K562 (cell line): ENCODE data around the gene C12orf60. TPM values are rescaled to one million over a fixed set of nuclear protein-coding genes. Genes with fewer than 3 reads are reported as not detected.

ENCODE experiments used
- ATAC-seq: fragments of 200-7000 bp; cut with Tn5 transposase; 3 replicates; pipeline ENCODE4 v1.9.1; 2020; ENCODE audit warnings: moderate library complexity
- BruUV-seq: library from RNA; stranded (reverse); fragments of 400-500 nt; replicated peaks from 2 replicates; lab custom pipeline; 2021; lab: Mats Ljungman, UMichigan
- CTCF ChIA-PET: fragments of 300-600 bp; formaldehyde crosslinking; extraction: SDS; loops from one replicate; lab custom pipeline; 2021; ENCODE audit warnings: low intra/inter-chr PET ratio; lab: Yijun Ruan, JAX
- POLR2A ChIA-PET: fragments of 300-600, 350-650 bp; sonication (Branson Sonifier 250); formaldehyde crosslinking; extraction: SDS; loops from one replicate; lab custom pipeline; 2021; ENCODE audit warnings: antibody characterized with exemption, inconsistent platforms; lab: Yijun Ruan, JAX
- DNase-seq, 4 experiments: peaks; one replicate each; pipeline versions ENCODE4 v3.0.0 to v3.0.0-alpha.2; 2011 to 2018; ENCODE audit warnings: low spot score in 3 of 4, mixed read lengths in 3 of 4; ENCODE audit errors: extremely low read depth in 1 of 4
- FAIRE-seq: peaks from 2 replicates; lab custom pipeline; 2011; peaks lifted over from hg19 to GRCh38; lab: Jason Lieb, UNC
- H2AFZ ChIP-seq: 2 replicates; pipeline ENCODE4 v1.6.0; 2011; ENCODE audit warnings: low read depth, low read length, control low read depth, inconsistent platforms
- H3K27ac ChIP-seq: fragments of 200-600 bp; 3 replicates; pipeline ENCODE4 v1.8.0; 2011; ENCODE audit warnings: low read depth, mild to moderate bottlenecking, control low read depth, inconsistent platforms, low read length, moderate library complexity, mixed read lengths; ENCODE audit errors: extremely low read depth
- H3K27me3 ChIP-seq, 2 experiments: fragments of 300-600 bp in 1 of 2; 2 replicates in 1 of 2; 3 replicates in 1 of 2; pipeline versions ENCODE4 v1.6.0 to v1.8.0; 2011; ENCODE audit warnings: inconsistent platforms in 2 of 2, low read length in 2 of 2, mild to moderate bottlenecking in 1 of 2, mixed read lengths in 1 of 2, moderate library complexity in 1 of 2; ENCODE audit not compliant: control insufficient read depth in 2 of 2, insufficient read depth in 2 of 2
- H3K36me3 ChIP-seq: fragments of 300-600 bp; 3 replicates; pipeline ENCODE4 v1.8.0; 2011; ENCODE audit warnings: mild to moderate bottlenecking, low read length, inconsistent platforms; ENCODE audit not compliant: control insufficient read depth, insufficient read depth
- H3K4me1 ChIP-seq, 2 experiments: fragments of 200-600 bp in 1 of 2; replicated peaks in 1 of 2; 2 replicates in 1 of 2; 3 replicates in 1 of 2; pipeline versions ENCODE4 v1.5.1 to v1.8.0; 2011; ENCODE audit warnings: inconsistent platforms in 2 of 2, low read length in 2 of 2, mild to moderate bottlenecking in 1 of 2, mixed read lengths in 1 of 2, moderate library complexity in 1 of 2; ENCODE audit not compliant: control insufficient read depth in 2 of 2, insufficient read depth in 2 of 2
- H3K4me2 ChIP-seq: 2 replicates; pipeline ENCODE4 v1.6.1; 2011; ENCODE audit warnings: low read length, control low read depth, inconsistent platforms, mixed read lengths; ENCODE audit not compliant: insufficient read depth
- H3K4me3 ChIP-seq: fragments of 200-600 bp; sonication (generic), shearing (Covaris generic); 2 replicates; pipeline ENCODE4 v1.5.1; 2016; ENCODE audit warnings: control low read depth, inconsistent platforms
- H3K79me2 ChIP-seq: fragments of 200-600 bp; 3 replicates; pipeline ENCODE4 v1.8.0; 2011; ENCODE audit warnings: low read length, inconsistent platforms; ENCODE audit not compliant: control insufficient read depth, insufficient read depth
- H3K9ac ChIP-seq, 2 experiments: 2 replicates each; pipeline versions ENCODE4 v1.6.0 to v1.6.1; 2011; ENCODE audit warnings: low read depth in 2 of 2, low read length in 2 of 2, control low read depth in 1 of 2, inconsistent platforms in 1 of 2, mild to moderate bottlenecking in 1 of 2, mixed read lengths in 1 of 2; ENCODE audit not compliant: insufficient read depth in 1 of 2
- H3K9me1 ChIP-seq: one replicate; pipeline ENCODE4 v1.6.0; 2011; ENCODE audit warnings: inconsistent platforms, mild to moderate bottlenecking, low read length, moderate library complexity; ENCODE audit not compliant: control insufficient read depth, insufficient read depth
- H3K9me3 ChIP-seq: replicated peaks from 2 replicates; pipeline ENCODE4 v1.5.1; 2011; ENCODE audit warnings: low read depth, low read length, inconsistent platforms; ENCODE audit not compliant: control insufficient read depth, insufficient read depth
- H4K20me1 ChIP-seq: replicated peaks from 2 replicates; pipeline ENCODE4 v1.6.1; 2011; ENCODE audit warnings: low read length, inconsistent platforms, mixed read lengths; ENCODE audit not compliant: control insufficient read depth, insufficient read depth
- CBX1 ChIP-seq: sonication (generic); IDR thresholded peaks from 2 replicates; pipeline ENCODE4 v1.6.1; 2016; ENCODE audit warnings: antibody characterized with exemption, low read depth, mild to moderate bottlenecking
- CHD4 ChIP-seq: fragments of 200-600 bp; sonication (generic); IDR thresholded peaks from 3 replicates; pipeline ENCODE4 v1.6.1; 2012; ENCODE audit warnings: low read depth, mild to moderate bottlenecking, mixed read lengths, low read length, inconsistent platforms; ENCODE audit not compliant: insufficient read depth, insufficient replicate concordance, poor library complexity, severe bottlenecking
- EP300 ChIP-seq: IDR thresholded peaks from 2 replicates; pipeline ENCODE4 v1.6.1; 2012; ENCODE audit warnings: low read length, improper control_type of control experiment
- NFIC ChIP-seq: fragments of 450-650 bp; IDR thresholded peaks from 2 replicates; pipeline ENCODE4 v1.6.1; 2017; ENCODE audit warnings: mild to moderate bottlenecking, inconsistent platforms
- RBFOX2 ChIP-seq: fragments of 200-400 bp; formaldehyde crosslinking; IDR thresholded peaks from 2 replicates; pipeline ENCODE4 v1.6.1; 2017; ENCODE audit warnings: low read depth, mild to moderate bottlenecking, low read length, moderate library complexity
- TEAD4 ChIP-seq, 2 experiments: sonication (generic) in 1 of 2; formaldehyde crosslinking in 1 of 2; IDR thresholded peaks; 2 replicates each; pipeline versions ENCODE4 v1.6.1 to v1.8.0; 2012 to 2022; ENCODE audit warnings: borderline replicate concordance in 1 of 2, inconsistent platforms in 1 of 2, low read length in 1 of 2, mild to moderate bottlenecking in 1 of 2, missing genetic modification reagents in 1 of 2
- in situ Hi-C: fragments of 300-500 bp; cut with MboI; formaldehyde crosslinking; loops from 4 replicates; pipeline ENCODE4 v1.15.0; 2018; ENCODE audit warnings: inconsistent platforms, mixed read lengths
- intact Hi-C: fragments of 100-400 bp; cut with micrococcal nuclease; formaldehyde crosslinking; loops from 2 replicates; pipeline ENCODE4 v1.14.2; 2022
- polyA plus RNA-seq, 8 experiments: library from polyadenylated mRNA; depleted of rRNA in 4 of 8; stranded (reverse) in 5 of 8; unstranded in 3 of 8; fragments of >200 nt; fragmentation: Nextera tagmentation in 2 of 8; fragmentation: Illumina TruSeq in 1 of 8; extraction: Ambion mirVana in 2 of 8; extraction: Trizol in 1 of 8; gene quantifications; 2 replicates each; pipeline versions ENCODE4 v1.2.1 to v1.2.3, GENCODE V29; 2011 to 2014; ENCODE audit warnings: inconsistent platforms in 1 of 8, missing spikeins in 1 of 8
- total RNA-seq, 7 experiments: library from RNA; depleted of rRNA in 6 of 7; stranded (reverse); fragments of >200 nt in 6 of 7; fragmentation: Illumina TruSeq in 2 of 7; extraction: Trizol in 2 of 7; gene quantifications; 2 replicates each; pipeline versions ENCODE4 v1.2.1 to v1.2.3, GENCODE V29; 2011 to 2021; ENCODE audit warnings: low replicate concordance in 1 of 7
- TF ChIP-seq, protein P1 (sequence below), 3 experiments: IDR thresholded peaks in 2 of 3; conservative IDR thresholded peaks in 1 of 3; 2 replicates each; pipeline ENCODE4 v1.5.1; 2011 to 2012; ENCODE audit warnings: low read length in 3 of 3, mild to moderate bottlenecking in 3 of 3, control low read depth in 2 of 3, improper control_type of control experiment in 1 of 3, inconsistent platforms in 1 of 3, low read depth in 1 of 3, mixed read lengths in 1 of 3, moderate library complexity in 1 of 3; ENCODE audit not compliant: insufficient read depth in 2 of 3
- TF ChIP-seq, protein P2 (sequence below): fragments of 150-350 bp; conservative IDR thresholded peaks from 2 replicates; pipeline ENCODE4 v1.6.1; 2014; ENCODE audit warnings: low read length

The C12orf60 gene
- total and polyA plus RNA-seq, 9 of the 15 experiments (the other 6 are each of a cell fraction or from before 2014, with no cell fraction given): 0.41 to 4.4 (median 2.5) TPM

DNA sequence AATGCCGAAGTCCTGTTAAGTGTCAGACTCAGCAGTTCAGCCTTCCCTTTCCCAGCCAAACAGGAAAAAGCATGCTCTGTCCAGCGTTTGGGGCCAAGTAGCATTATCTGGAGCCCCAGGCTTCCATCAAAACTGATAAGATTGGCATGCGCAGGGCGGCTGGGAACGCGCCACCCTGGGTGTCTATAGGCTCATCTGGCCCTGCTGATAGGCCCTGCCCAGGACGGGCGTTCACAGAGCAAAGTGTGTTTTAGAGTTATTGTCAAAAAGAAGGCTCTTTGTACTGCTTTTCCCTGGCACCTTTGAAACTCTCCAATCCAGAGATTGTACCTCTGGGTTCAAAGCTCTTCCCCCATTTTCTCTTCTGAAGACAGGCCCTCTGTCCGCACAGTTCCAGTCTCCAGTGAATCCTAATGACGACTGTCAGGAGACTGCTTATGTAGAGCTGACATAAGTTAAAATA lies 40.0 kb downstream of the C12orf60 start, which contains the start of gene ART4 (continued):
- TF ChIP-seq, protein P1, sequence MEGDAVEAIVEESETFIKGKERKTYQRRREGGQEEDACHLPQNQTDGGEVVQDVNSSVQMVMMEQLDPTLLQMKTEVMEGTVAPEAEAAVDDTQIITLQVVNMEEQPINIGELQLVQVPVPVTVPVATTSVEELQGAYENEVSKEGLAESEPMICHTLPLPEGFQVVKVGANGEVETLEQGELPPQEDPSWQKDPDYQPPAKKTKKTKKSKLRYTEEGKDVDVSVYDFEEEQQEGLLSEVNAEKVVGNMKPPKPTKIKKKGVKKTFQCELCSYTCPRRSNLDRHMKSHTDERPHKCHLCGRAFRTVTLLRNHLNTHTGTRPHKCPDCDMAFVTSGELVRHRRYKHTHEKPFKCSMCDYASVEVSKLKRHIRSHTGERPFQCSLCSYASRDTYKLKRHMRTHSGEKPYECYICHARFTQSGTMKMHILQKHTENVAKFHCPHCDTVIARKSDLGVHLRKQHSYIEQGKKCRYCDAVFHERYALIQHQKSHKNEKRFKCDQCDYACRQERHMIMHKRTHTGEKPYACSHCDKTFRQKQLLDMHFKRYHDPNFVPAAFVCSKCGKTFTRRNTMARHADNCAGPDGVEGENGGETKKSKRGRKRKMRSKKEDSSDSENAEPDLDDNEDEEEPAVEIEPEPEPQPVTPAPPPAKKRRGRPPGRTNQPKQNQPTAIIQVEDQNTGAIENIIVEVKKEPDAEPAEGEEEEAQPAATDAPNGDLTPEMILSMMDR (IDR thresholded peaks at IDR 0.05 in 2 of 3, conservative IDR thresholded peaks at IDR 0.05 in 1 of 3; ENCODE audit: insufficient read depth in 2 of 3, low read depth in 1 of 3, low read length in 3 of 3): no peak
- TF ChIP-seq NFIC: peak; percentile 35; the same call in 1 of the 2 replicates
- peak; percentile 43; the same call in 1 of the 2 replicates for TF ChIP-seq EP300

DNA sequence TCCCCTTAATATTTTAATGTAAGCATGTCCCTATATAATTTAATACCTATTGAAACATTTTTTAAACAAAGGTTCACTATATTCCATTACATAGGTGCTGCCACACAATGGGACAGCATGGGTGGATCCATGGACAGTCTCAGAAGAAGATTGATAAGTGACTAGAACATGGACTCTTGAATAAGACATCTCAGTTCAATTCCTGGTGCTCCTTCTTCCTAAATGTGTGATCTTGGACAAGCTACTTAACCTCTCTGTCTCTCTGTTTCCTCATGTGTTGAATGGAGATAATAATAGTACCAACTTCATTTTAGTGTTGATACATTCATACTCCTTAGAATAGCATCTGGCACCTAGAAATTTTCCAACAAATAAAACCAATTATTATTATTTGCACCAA lies 40.9 kb downstream of the C12orf60 start:
- Histone ChIP-seq H3K9me1 (no peaks in the 10 kb centered on the region), H2AFZ (no peak overlapping the region), H3K9ac (no peak overlapping the region), H3K4me2 (no peak overlapping the region), H3K4me1 (peaks cover 0 to 10% of the 10 kb centered on the region in 2 experiments; a peak in 2 of 5 replicates), H3K27ac (no peak overlapping the region), H3K36me3 (no peaks in the 10 kb centered on the region), H3K4me3 (no peak overlapping the region), H3K79me2 (no peaks in the 10 kb centered on the region), H4K20me1 (no peaks in the 10 kb centered on the region), H3K27me3 (no peaks in the 10 kb centered on the region), H3K9me3 (no peaks in the 10 kb centered on the region)
- ATAC-seq (no peak), FAIRE-seq (no peak), DNase-seq (no peak)
- intact Hi-C loops (loop anchor here (5.0 to 10.0 kb wide), 2 partner anchors 42 to 80 kb away; partner anchors contain the start of genes C12orf60 and WBP11), in situ Hi-C loops (loop anchor here (10.0 kb wide), 1 partner anchor 150 kb away; no protein-coding TSS in a partner anchor)
- BruUV-seq: no TSS peak
- ChIA-PET POLR2A (no interaction called here), CTCF (interaction anchor here (1.9 kb wide), 1 partner anchor 151 kb away, joined by 15 read pairs; no protein-coding TSS in a partner anchor)
- TF ChIP-seq, protein P2, sequence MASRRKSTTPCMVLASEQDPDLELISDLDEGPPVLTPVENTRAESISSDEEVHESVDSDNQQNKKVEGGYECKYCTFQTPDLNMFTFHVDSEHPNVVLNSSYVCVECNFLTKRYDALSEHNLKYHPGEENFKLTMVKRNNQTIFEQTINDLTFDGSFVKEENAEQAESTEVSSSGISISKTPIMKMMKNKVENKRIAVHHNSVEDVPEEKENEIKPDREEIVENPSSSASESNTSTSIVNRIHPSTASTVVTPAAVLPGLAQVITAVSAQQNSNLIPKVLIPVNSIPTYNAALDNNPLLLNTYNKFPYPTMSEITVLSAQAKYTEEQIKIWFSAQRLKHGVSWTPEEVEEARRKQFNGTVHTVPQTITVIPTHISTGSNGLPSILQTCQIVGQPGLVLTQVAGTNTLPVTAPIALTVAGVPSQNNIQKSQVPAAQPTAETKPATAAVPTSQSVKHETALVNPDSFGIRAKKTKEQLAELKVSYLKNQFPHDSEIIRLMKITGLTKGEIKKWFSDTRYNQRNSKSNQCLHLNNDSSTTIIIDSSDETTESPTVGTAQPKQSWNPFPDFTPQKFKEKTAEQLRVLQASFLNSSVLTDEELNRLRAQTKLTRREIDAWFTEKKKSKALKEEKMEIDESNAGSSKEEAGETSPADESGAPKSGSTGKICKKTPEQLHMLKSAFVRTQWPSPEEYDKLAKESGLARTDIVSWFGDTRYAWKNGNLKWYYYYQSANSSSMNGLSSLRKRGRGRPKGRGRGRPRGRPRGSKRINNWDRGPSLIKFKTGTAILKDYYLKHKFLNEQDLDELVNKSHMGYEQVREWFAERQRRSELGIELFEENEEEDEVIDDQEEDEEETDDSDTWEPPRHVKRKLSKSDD: no peak
- TF ChIP-seq CHD4 (no peak), CBX1 (no peak), TEAD4 (IDR thresholded peaks at IDR 0.05; ENCODE audit: low read length) (no peak), TEAD4 (CRISPR knock-in tag; IDR thresholded peaks at IDR 0.05; ENCODE audit: borderline replicate concordance) (no peak), RBFOX2 (no peak)
